ENCODE data around the gene TRIM44. TPM values are rescaled to one million over a fixed set of nuclear protein-coding genes. Genes with fewer than 3 reads are reported as not detected.

The TRIM44 gene
- total and polyA plus RNA-seq, 4 donors, result 3.7 to 15.1 (median 10.4) TPM

DNA sequence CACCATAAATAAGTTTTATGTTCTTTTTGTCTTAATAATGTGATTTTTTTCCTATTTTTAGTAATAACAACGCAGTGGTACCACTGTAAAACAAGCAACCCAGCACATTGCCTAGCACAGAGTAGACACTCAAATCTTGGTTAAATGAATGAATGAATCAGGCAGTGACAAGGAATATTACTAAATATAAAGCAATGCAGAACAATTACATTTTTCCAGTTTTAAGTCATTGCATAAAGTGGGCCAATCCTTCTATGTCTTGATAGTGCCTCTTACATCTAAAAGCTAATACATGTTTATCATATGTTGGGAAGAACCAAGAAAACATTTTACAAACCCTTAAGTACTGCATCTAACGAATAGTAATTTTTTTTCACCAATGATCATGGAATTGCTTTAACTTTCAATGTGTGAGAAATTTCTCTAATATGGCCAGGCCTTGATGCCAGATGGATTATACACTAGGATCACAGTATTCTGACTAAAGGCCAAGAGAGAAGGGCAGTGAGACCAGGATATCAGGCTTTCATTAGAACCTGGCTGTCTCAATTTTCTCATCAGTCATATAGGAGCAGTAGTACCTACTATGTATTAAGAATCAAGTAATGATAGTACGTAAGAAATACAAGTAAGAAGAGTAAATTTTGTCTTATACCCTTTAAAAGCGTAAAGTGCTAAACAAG is 88.5 kb downstream of the TRIM44 start:
- Histone ChIP-seq H3K4me3 (ENCODE audit: low read depth in 1 of 3, low read length in 3 of 3) (no peak overlapping the region), H3K4me1 (ENCODE audit: control insufficient read depth in 4 of 4, insufficient read depth in 4 of 4, low read length in 3 of 4) (peaks cover 5 to 45% (median 19%) of the 10 kb centered on the region in 4 donors), H3K27me3 (ENCODE audit: control insufficient read depth in 4 of 4, insufficient read depth in 4 of 4, low read length in 3 of 4) (no peaks in the 10 kb centered on the region), H3K36me3 (ENCODE audit: control insufficient read depth in 4 of 4, insufficient read depth in 3 of 4, low read depth in 1 of 4, low read length in 3 of 4) (no peaks in the 10 kb centered on the region), H3K9ac (ENCODE audit: low read depth in 1 of 2, low read length in 2 of 2) (no peak overlapping the region), H3K9me3 (ENCODE audit: control insufficient read depth in 4 of 4, low read length in 3 of 4) (no peaks in the 10 kb centered on the region), H3K27ac (ENCODE audit: low read depth in 1 of 2, low read length in 2 of 2) (no peak overlapping the region)
- DNase-seq (ENCODE audit: low spot score), result no peak
- 96% methylated on average over 4 of the region's 4 CpGs for WGBS
- TF ChIP-seq SP1 (IDR thresholded peaks at IDR 0.05) (no peak), FOXA1 (IDR thresholded peaks at IDR 0.05) (no peak), TAF1 (conservative IDR thresholded peaks at IDR 0.05) (no peak), GABPA (IDR thresholded peaks at IDR 0.05 in 1 of 2, conservative IDR thresholded peaks at IDR 0.05 in 1 of 2) (no peak)
- TF ChIP-seq, protein P1, sequence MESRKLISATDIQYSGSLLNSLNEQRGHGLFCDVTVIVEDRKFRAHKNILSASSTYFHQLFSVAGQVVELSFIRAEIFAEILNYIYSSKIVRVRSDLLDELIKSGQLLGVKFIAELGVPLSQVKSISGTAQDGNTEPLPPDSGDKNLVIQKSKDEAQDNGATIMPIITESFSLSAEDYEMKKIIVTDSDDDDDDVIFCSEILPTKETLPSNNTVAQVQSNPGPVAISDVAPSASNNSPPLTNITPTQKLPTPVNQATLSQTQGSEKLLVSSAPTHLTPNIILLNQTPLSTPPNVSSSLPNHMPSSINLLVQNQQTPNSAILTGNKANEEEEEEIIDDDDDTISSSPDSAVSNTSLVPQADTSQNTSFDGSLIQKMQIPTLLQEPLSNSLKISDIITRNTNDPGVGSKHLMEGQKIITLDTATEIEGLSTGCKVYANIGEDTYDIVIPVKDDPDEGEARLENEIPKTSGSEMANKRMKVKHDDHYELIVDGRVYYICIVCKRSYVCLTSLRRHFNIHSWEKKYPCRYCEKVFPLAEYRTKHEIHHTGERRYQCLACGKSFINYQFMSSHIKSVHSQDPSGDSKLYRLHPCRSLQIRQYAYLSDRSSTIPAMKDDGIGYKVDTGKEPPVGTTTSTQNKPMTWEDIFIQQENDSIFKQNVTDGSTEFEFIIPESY (IDR thresholded peaks at IDR 0.05), result no peak

DNA sequence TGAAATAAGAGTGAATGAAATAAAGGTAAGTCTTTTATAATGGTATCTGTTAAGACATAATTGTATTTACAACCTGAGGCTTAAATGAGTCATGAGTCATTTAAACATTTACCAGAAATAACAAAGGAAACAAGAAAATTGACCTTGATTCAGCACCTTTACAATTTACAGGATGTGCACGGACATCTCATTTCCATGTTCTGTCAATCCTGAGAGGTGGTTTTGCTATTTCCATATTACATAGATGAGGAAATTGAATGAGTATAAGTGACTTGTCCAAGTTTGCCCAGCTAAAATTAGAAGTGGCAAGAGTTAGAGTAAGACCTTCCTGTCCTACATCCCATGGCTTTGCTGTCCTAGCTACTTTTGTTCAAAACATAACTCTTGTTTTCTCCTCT is 89.1 kb downstream of the TRIM44 start:
- TF ChIP-seq, protein P2, sequence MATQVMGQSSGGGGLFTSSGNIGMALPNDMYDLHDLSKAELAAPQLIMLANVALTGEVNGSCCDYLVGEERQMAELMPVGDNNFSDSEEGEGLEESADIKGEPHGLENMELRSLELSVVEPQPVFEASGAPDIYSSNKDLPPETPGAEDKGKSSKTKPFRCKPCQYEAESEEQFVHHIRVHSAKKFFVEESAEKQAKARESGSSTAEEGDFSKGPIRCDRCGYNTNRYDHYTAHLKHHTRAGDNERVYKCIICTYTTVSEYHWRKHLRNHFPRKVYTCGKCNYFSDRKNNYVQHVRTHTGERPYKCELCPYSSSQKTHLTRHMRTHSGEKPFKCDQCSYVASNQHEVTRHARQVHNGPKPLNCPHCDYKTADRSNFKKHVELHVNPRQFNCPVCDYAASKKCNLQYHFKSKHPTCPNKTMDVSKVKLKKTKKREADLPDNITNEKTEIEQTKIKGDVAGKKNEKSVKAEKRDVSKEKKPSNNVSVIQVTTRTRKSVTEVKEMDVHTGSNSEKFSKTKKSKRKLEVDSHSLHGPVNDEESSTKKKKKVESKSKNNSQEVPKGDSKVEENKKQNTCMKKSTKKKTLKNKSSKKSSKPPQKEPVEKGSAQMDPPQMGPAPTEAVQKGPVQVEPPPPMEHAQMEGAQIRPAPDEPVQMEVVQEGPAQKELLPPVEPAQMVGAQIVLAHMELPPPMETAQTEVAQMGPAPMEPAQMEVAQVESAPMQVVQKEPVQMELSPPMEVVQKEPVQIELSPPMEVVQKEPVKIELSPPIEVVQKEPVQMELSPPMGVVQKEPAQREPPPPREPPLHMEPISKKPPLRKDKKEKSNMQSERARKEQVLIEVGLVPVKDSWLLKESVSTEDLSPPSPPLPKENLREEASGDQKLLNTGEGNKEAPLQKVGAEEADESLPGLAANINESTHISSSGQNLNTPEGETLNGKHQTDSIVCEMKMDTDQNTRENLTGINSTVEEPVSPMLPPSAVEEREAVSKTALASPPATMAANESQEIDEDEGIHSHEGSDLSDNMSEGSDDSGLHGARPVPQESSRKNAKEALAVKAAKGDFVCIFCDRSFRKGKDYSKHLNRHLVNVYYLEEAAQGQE (IDR thresholded peaks at IDR 0.05), result no peak
- TF ChIP-seq NR2F2 (IDR thresholded peaks at IDR 0.05), result no peak
- TF ChIP-seq JUND (IDR thresholded peaks at IDR 0.05), result no peak
- TF ChIP-seq FOXA2 (IDR thresholded peaks at IDR 0.05), result no peak
- no peak for TF ChIP-seq HNF4A (conservative IDR thresholded peaks at IDR 0.05)
- TF ChIP-seq, protein P1 (IDR thresholded peaks at IDR 0.05), result no peak
- no peak for TF ChIP-seq RXRA (IDR thresholded peaks at IDR 0.05)
- TF ChIP-seq, protein P3, sequence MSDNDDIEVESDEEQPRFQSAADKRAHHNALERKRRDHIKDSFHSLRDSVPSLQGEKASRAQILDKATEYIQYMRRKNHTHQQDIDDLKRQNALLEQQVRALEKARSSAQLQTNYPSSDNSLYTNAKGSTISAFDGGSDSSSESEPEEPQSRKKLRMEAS (IDR thresholded peaks at IDR 0.05), result no peak
- TF ChIP-seq HNF4G (IDR thresholded peaks at IDR 0.05), result no peak
- TF ChIP-seq RAD21 (IDR thresholded peaks at IDR 0.05), result no peak
- TF ChIP-seq TAF1 (conservative IDR thresholded peaks at IDR 0.05), result no peak
- TF ChIP-seq FOXA1 (IDR thresholded peaks at IDR 0.05), result no peak
- TF ChIP-seq EGR1 (IDR thresholded peaks at IDR 0.05; ENCODE audit: low read depth in 2 of 2), result no peak
- TF ChIP-seq YY1 (IDR thresholded peaks at IDR 0.05), result no peak
- TF ChIP-seq, protein P4, sequence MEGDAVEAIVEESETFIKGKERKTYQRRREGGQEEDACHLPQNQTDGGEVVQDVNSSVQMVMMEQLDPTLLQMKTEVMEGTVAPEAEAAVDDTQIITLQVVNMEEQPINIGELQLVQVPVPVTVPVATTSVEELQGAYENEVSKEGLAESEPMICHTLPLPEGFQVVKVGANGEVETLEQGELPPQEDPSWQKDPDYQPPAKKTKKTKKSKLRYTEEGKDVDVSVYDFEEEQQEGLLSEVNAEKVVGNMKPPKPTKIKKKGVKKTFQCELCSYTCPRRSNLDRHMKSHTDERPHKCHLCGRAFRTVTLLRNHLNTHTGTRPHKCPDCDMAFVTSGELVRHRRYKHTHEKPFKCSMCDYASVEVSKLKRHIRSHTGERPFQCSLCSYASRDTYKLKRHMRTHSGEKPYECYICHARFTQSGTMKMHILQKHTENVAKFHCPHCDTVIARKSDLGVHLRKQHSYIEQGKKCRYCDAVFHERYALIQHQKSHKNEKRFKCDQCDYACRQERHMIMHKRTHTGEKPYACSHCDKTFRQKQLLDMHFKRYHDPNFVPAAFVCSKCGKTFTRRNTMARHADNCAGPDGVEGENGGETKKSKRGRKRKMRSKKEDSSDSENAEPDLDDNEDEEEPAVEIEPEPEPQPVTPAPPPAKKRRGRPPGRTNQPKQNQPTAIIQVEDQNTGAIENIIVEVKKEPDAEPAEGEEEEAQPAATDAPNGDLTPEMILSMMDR (IDR thresholded peaks at IDR 0.05; ENCODE audit: low read depth, low read length, missing input control), result no peak
- TF ChIP-seq, protein P5, sequence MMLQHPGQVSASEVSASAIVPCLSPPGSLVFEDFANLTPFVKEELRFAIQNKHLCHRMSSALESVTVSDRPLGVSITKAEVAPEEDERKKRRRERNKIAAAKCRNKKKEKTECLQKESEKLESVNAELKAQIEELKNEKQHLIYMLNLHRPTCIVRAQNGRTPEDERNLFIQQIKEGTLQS (IDR thresholded peaks at IDR 0.05), result no peak
- no peak for TF ChIP-seq SP1 (IDR thresholded peaks at IDR 0.05)
- no peak for TF ChIP-seq GABPA (IDR thresholded peaks at IDR 0.05 in 1 of 2, conservative IDR thresholded peaks at IDR 0.05 in 1 of 2)
- no peak overlapping the region for H3K27ac ChIP-seq (ENCODE audit: low read depth in 1 of 2, low read length in 2 of 2)
- WGBS, result 74% methylated on average over 1 of the region's 1 CpG
- H3K36me3 ChIP-seq (ENCODE audit: control insufficient read depth in 4 of 4, insufficient read depth in 3 of 4, low read depth in 1 of 4, low read length in 3 of 4), result no peaks in the 10 kb centered on the region
- H3K9ac ChIP-seq (ENCODE audit: low read depth in 1 of 2, low read length in 2 of 2), result no peak overlapping the region
- no peak overlapping the region for H3K4me3 ChIP-seq (ENCODE audit: low read depth in 1 of 3, low read length in 3 of 3)
- DNase-seq (ENCODE audit: low spot score), result no peak
- peaks cover 5 to 40% (median 16%) of the 10 kb centered on the region in 4 donors for H3K4me1 ChIP-seq (ENCODE audit: control insufficient read depth in 4 of 4, insufficient read depth in 4 of 4, low read length in 3 of 4)
- H3K9me3 ChIP-seq (ENCODE audit: control insufficient read depth in 4 of 4, low read length in 3 of 4), result no peaks in the 10 kb centered on the region
- no peaks in the 10 kb centered on the region for H3K27me3 ChIP-seq (ENCODE audit: control insufficient read depth in 4 of 4, insufficient read depth in 4 of 4, low read length in 3 of 4)
